Astrocyte of the spinal cord (primary cell): ENCODE data around the gene CFAP299.
A peak's percentile ranks its signal among the peaks of the same experiment; 100 is the strongest.

Source experiments
- DNase-seq: peaks from one replicate; pipeline ENCODE4 v3.0.0; 2011; ENCODE audit warnings: low read depth, low spot score
- H3K4me3 ChIP-seq: 2 replicates; pipeline ENCODE4 v1.5.1; 2011; ENCODE audit warnings: low read depth, mild to moderate bottlenecking, low read length, moderate library complexity
- in situ Hi-C: cut with HindIII; loops from 2 replicates; pipeline ENCODE4 v1.10.0; 2017; ENCODE audit warnings: low sequenced_read_pairs
- TF ChIP-seq, protein P1 (sequence below): IDR thresholded peaks from 2 replicates; pipeline ENCODE4 v1.5.1; 2012; ENCODE audit warnings: low read depth, mild to moderate bottlenecking, low read length, inconsistent platforms

CFAP299 gene

DNA sequence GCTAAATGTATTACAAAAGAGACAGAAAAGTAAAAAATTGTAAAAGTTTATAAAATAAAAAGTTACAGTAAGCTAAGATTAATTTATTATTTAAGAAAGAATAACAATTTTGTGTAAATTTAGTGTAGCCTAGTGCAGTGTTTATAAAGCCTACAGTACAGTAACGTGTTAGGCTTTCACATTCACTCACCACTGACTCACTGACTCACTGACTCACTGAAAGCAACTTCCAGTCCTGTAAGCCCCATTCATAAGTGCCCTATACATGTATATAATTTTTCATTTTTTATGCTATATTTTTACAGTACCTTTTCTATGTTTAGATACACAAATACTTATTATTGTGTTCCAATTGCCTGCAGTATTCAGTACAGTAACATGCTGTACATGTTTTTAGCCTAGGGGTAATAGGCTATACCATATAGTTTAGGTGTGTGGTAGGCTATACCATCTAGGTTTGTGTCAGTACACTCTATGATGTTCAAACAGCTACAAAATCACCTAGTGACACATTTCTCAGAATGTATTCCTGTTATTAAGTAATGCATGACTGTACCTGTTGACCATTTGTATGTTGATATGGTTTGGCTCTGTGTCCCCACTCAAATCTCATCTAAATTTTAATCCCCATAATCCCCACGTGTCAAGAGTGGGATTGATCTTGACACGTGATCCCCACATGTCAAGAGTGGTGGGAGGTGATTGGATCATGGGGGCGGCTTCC, 57.9 kb downstream of the CFAP299 start:
- in situ Hi-C loops, result no loop called here
- no peak overlapping the region for H3K4me3 ChIP-seq
- DNase-seq, result peak; percentile 72
- TF ChIP-seq, protein P1, sequence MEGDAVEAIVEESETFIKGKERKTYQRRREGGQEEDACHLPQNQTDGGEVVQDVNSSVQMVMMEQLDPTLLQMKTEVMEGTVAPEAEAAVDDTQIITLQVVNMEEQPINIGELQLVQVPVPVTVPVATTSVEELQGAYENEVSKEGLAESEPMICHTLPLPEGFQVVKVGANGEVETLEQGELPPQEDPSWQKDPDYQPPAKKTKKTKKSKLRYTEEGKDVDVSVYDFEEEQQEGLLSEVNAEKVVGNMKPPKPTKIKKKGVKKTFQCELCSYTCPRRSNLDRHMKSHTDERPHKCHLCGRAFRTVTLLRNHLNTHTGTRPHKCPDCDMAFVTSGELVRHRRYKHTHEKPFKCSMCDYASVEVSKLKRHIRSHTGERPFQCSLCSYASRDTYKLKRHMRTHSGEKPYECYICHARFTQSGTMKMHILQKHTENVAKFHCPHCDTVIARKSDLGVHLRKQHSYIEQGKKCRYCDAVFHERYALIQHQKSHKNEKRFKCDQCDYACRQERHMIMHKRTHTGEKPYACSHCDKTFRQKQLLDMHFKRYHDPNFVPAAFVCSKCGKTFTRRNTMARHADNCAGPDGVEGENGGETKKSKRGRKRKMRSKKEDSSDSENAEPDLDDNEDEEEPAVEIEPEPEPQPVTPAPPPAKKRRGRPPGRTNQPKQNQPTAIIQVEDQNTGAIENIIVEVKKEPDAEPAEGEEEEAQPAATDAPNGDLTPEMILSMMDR, result no peak

DNA sequence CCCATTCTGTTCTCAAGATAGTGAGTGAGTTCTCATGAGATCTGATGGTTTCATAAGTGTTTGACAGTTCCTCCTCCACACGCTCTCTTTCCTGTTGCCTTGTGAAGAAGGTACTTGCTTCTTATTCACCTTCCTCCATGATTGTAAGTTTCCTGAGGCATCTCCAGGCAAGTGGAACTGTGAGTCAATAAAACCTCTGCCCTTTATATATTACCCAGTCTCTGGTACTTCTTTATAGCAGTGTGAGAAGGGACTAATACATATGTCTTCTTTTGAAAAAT, 58.4 kb downstream of the CFAP299 start:
- no peak overlapping the region for H3K4me3 ChIP-seq
- TF ChIP-seq, protein P1, result no peak
- DNase-seq, result no peak
- in situ Hi-C loops, result no loop called here

GRCh38 chr4:80407246-80407645, 71.7 kb downstream of the CFAP299 start:
- peak; percentile 87 for DNase-seq
- H3K4me3 ChIP-seq, result no peak overlapping the region
- TF ChIP-seq, protein P1, result no peak
- in situ Hi-C loops, result no loop called here

- DNase-seq, result no peak
- TF ChIP-seq, protein P1, result no peak
- in situ Hi-C loops, result no loop called here
- no peak overlapping the region for H3K4me3 ChIP-seq
Observed at GRCh38 chr4:80409809-80410208, 74.3 kb downstream of the CFAP299 start.

GRCh38 chr4:80412322-80412721, 76.8 kb downstream of the CFAP299 start:
- TF ChIP-seq, protein P1, result no peak
- H3K4me3 ChIP-seq, result no peak overlapping the region
- in situ Hi-C loops, result no loop called here
- no peak for DNase-seq

- DNase-seq, result no peak
- TF ChIP-seq, protein P1, result no peak
- in situ Hi-C loops, result no loop called here
- H3K4me3 ChIP-seq, result no peak overlapping the region
Observed at GRCh38 chr4:80413086-80413485, 77.6 kb downstream of the CFAP299 start.
